ENCODE results near the gene HS1BP3.

HS1BP3 gene

DNA sequence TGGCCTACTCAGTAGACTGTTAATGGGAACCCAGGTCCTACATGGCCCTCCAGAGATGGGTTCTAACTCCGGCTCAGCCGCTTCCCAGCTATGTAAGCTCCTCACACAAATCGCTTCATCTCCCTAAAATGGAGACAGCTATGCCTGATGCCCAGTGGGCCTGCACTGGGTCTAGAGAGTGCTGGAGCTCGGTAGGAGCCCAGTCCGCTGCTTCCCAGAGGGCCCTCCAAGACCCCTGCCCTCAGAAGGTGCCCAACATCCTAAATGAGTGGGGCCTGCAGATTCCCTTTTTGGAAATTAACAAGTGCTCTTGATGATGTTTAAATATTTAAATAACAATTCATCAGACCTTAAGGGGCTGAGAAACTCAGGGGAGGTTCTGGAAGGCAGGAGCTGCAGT lies 47.1 kb downstream of the HS1BP3 start:
- Mint-ChIP-seq H3K36me3 (no peaks in the 10 kb centered on the region), H3K9me3 (peaks cover 7% of the 10 kb centered on the region), H3K27ac (no peak overlapping the region), H3K4me1 (no peaks in the 10 kb centered on the region), H3K4me3 (no peak overlapping the region)
- ATAC-seq: no peak
- DNase-seq (ENCODE audit: low spot score in 2 of 2): no peak

DNA sequence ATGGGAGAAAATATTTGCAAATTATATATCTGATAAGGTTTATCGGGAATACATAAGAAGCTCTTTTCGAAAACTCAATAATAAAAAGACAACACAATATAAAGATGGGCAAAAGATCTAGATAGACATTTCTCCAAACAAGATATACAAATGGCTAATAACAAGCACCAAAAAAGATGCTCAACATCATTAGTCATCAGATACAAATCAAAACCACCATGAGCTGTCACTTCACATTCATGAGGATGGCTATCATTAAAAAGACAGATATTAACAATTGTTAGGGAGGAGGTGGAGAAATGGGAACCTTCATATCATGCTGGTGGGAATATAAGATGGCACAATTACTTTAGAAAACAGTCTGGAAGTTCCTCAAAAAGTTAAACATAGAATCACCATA lies 48.1 kb downstream of the HS1BP3 start:
- Mint-ChIP-seq H3K4me3 (no peak overlapping the region), H3K27ac (no peak overlapping the region), H3K36me3 (no peaks in the 10 kb centered on the region), H3K9me3 (peaks cover 1% of the 10 kb centered on the region), H3K4me1 (no peaks in the 10 kb centered on the region)
- DNase-seq (ENCODE audit: low spot score in 2 of 2): no peak
- no peak for ATAC-seq

DNA sequence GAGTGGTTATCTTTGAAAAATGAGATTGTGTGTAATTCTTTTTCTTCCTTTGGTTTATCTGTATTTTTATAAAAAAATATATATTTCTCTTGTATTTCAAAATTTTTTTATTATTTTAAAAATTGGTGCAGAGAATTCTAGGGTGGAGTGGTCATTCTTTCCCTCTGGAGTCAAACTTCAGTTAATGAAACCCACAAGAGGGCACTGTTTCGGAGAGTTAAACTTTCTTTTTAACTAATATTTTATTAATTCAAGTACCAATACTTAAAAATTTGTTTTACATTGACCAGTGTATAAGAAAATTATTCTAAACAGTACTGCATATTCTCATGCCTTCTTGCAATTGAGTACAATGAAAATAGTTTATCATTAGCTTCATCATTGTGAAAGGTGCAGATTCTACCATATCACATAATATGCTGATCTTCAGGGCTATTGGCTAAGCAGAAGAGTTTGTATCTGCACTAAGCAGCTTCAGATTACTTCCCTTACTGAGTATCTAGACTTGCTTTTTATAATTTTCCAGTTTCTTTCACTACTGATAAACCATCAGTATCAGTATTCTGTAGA lies 50.1 kb downstream of the HS1BP3 start:
- ATAC-seq (no peak), DNase-seq (ENCODE audit: low spot score in 2 of 2) (no peak)
- Mint-ChIP-seq H3K4me3 (no peak overlapping the region), H3K27ac (no peak overlapping the region), H3K9me3 (no peaks in the 10 kb centered on the region), H3K36me3 (no peaks in the 10 kb centered on the region), H3K4me1 (peaks cover 16% of the 10 kb centered on the region)

DNA sequence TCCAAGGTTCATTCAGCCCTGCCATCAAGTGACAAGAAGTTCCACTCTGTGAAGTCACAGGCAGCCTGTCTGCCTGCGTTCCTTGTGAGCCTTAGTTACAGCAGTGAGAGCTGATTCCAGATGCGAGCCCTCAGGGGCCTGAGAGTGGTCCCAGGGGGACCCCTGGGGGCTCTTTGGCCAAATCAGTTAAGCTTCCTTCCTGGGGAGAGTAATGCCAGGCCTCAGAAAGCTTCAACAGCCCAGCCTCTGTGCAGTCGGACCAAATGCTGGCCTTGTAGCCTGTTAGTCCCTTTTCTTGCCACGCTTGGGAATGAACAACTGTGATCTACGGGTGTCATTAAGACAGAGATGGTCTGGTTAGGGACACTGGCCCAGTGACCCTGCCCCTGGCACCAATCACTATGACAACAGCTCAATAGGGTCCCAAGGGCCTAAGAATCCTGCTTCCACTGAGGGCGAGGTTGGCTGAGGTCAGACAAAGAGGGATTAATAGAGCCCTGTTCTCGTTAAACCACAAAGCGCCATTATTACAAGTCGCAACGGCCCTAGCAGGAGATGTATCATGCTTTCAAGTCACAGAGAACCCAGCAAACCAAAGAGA lies 50.9 kb downstream of the HS1BP3 start:
- no peak overlapping the region for H3K27ac Mint-ChIP-seq
- H3K4me3 Mint-ChIP-seq: no peak overlapping the region
- no peaks in the 10 kb centered on the region for H3K9me3 Mint-ChIP-seq
- ATAC-seq (no peak), DNase-seq (ENCODE audit: low spot score in 2 of 2) (no peak)
- peaks cover 5% of the 10 kb centered on the region for H3K36me3 Mint-ChIP-seq
- peaks cover 24% of the 10 kb centered on the region for H3K4me1 Mint-ChIP-seq

DNA sequence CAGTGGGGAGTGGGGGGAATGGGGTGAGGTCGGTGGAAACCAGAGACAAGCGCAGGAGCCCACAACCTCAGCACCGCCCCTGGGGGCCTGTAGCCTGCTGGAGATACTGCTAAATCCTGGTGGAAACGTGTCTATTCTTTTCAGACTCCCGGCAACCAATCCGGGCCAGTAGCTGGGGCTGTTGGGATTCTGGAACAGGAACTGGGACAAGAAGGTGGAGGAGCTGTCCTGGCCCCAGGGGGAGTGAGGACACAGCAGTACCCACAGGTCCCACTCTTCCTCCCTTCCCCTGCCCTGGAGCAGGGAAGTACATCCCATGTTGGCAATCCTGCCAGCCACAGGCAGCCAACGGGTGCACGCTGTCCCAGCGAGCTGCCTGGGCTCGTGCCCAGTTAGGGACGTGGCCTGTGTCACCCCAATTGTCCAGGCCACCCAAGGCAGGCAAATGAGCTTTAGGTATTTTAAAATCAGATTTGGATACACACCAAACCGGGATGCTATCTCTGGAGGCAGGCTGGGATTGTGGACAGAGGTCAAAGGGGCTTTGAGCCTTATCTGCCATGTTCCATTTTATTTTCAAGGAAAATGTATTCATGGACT lies 51.8 kb downstream of the HS1BP3 start:
- H3K4me3 Mint-ChIP-seq: no peak overlapping the region
- H3K36me3 Mint-ChIP-seq: peaks cover 5% of the 10 kb centered on the region
- H3K9me3 Mint-ChIP-seq: no peaks in the 10 kb centered on the region
- H3K27ac Mint-ChIP-seq: no peak overlapping the region
- H3K4me1 Mint-ChIP-seq: peaks cover 25% of the 10 kb centered on the region
- ATAC-seq: no peak
- DNase-seq (ENCODE audit: low spot score in 2 of 2): no peak

DNA sequence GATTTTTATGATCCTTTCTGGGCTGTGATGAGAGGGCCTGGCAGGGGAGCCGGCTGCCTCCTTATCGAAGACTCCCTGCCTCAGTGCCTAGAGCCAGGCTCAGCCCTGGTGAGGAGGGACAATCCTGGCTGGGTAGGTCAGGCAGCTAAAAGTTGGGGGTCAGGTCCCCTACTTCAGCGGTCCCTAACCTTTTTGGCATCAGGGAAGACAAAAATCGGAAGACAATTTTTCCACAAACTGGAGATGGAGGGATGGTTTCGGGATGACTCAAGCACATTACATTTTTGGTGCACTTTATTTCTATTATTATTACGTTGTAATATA lies 53.1 kb downstream of the HS1BP3 start:
- Mint-ChIP-seq H3K9me3 (no peaks in the 10 kb centered on the region), H3K4me1 (peaks cover 25% of the 10 kb centered on the region), H3K4me3 (no peak overlapping the region), H3K27ac (peak overlapping the region; percentile 40), H3K36me3 (peaks cover 5% of the 10 kb centered on the region)
- ATAC-seq: no peak
- DNase-seq (ENCODE audit: low spot score in 2 of 2): no peak

DNA sequence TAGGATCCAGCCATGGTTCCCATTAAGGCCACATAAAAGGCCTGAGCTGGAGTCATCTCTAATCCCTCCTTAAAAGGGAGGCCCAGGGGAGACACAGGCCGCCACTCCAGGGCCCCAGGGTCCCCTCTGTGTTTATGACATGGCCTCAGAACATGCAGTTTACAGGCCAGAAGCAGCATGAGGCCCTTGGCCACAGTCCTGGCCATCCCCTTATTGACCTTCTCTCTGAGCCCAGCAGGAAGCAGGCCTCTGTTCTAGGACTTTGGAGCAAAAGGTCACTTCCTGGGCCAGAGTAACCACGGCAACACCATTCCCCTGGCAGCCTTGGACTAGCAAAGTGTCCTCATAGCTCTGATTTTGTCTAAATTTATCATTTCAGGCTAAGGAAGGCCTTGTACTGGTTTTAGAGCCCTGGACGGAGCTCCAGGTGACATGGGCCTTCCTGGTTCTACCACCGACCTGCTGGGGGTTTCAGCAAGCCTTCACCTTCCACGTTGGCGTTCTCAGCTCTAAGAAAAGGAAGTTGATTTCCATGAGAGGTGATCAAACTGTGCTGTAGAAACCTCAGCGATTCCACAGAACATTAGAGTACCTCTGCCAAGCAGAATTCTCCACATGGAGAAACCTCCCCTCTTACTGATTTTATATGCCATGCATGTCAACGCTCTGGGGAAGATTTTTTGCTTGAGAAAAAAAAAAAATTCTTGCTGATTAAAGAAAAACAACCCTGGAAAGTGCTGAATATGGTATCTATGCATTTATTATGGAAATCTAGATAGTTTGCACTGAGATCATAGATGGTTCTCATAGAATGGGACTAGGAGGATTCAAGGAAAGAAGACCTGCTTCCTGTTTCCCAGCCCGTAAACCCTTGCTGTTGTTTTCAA lies 53.7 kb downstream of the HS1BP3 start:
- ATAC-seq: no peak
- Mint-ChIP-seq H3K36me3 (peaks cover 5% of the 10 kb centered on the region), H3K4me3 (peak overlapping the region; percentile 53), H3K27ac (peak overlapping the region; percentile 94), H3K4me1 (peaks cover 25% of the 10 kb centered on the region), H3K9me3 (no peaks in the 10 kb centered on the region)
- DNase-seq (ENCODE audit: low spot score in 2 of 2): no peak

DNA sequence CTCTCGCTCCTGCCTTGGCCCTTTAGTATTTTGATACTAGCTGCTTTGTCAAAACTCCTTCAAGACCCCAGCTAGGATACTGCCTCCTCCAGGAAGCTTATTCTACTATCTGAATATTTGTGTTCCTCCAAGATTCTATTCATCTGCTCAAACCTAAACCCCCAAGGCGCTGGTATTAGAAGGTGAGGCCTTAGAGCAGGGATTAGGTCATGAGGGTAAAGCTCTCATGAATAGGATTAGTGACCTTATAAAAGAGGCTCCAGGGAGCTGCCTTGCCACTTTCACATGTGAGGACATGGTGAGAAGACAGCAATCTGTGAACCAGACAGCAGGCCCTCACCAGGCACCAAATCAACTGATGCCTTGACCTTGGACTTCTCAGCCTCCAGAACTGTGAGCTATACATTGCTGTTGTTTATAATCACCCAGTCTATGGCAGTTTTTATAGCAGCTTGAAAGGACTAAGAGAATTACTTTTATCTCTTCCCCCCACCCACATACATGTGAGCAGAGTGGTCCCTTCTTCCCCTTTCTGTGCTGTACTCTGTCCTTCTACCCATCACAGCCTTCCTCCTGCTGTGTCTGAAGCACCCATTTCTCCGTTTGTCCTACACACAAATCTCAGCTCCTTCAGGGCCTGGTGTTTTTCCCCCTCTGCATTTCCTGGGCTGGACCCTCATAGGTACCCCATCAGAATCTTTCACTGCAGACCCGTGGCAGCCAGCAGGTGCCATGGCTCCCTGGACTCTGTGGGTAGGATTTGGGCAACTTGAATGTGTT lies 54.5 kb downstream of the HS1BP3 start:
- Mint-ChIP-seq H3K4me3 (peak overlapping the region; percentile 53), H3K36me3 (peaks cover 5% of the 10 kb centered on the region), H3K4me1 (peaks cover 25% of the 10 kb centered on the region), H3K27ac (peak overlapping the region; percentile 94), H3K9me3 (no peaks in the 10 kb centered on the region)
- DNase-seq (ENCODE audit: low spot score in 2 of 2): no peak
- ATAC-seq: peak; percentile 5

DNA sequence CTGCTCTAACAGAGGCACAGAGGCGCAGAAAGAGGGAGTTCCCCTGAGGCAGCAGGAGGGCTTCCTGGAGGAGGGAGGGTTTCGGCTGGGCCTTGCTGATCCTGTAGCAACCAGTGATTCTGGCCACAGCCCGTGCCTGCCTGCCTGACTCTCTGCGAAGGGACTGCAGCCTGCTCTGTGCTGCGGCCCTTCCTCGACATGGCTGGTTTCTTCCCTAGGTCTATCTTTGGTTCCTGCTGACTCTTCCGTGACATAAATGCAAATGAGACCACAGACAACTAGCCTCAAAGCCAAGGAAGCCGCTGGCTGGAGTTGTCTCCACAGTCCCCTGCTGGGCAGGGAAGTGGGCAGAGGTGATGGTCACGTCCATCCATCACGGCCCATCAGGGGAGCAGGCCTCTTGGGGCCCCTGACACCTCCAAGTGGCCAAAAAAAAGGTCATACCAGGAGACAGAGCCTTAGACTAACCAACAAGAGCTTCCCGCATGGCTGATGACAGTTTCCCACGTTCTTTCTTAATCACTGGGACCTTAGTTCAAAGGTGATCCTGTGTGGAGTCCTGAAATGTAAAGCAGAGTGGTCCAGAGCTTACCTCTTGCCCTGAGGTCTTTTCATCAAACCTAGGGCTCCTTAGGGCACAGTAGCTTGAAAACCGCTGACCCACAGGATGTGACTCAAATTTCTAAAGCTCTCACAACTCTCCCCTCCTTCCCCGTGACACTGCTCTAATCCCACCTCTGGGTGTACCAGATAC lies 55.3 kb downstream of the HS1BP3 start:
- peak overlapping the region; percentile 94 for H3K27ac Mint-ChIP-seq
- peaks cover 25% of the 10 kb centered on the region for H3K4me1 Mint-ChIP-seq
- peak overlapping the region; percentile 53 for H3K4me3 Mint-ChIP-seq
- peak; percentile 95 for ATAC-seq
- DNase-seq (ENCODE audit: low spot score in 2 of 2): peak; percentile 27 to 69
- H3K36me3 Mint-ChIP-seq: peaks cover 5% of the 10 kb centered on the region
- no peaks in the 10 kb centered on the region for H3K9me3 Mint-ChIP-seq

DNA sequence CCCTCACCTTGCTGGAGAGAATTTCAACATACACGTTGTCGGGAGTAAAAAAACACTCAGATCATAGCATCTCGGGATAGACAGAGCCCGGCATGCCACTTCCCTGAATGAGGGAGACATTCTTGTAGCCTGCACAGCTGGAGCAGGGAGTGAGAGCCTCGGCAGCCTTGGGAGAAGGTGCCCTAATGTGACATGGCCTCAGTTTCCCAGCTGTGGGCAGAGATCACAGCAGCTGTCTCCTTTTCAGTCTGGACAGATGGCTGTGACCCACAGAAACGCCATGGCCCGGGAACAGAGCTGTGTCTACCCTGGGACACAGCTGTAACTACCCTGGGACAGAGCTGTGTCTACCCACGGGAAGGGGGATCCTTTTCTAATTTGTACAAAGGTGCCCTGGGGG lies 55.9 kb downstream of the HS1BP3 start:
- Mint-ChIP-seq H3K4me3 (peak overlapping the region; percentile 53), H3K27ac (peak overlapping the region; percentile 94)

DNA sequence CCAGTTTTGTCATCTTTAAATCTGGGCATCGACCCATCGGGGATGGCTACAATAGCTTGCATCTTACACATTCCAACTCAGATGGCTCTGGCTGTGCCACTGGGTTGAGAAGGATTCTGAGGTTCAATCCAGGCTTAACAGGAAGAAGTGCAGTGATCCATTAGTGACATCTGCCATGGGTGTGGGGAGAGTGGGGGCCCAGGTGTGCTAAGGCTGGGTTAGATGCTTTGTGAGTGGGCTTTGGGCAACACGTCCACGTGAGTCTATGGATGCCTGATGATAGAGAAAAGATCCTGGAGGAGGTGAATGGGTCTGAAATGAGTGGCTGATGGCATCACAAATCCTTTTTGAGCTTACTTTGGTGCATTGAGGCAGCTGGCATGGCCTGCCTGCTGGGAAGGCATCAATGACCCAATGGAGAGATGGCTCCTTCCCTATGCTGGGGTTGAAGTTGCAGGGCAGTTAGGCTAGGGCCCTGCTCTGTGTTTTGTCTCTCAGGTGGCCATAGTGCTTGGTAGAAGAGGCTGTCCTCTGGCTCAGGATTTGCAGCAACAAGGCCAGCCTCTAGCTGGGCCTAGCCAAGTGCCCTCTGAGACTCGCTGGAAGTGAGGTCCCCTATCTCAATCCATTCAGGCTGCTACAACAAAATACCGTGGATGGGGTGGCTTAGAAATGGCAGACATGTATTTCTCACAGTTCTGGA lies 56.7 kb downstream of the HS1BP3 start:
- no peaks in the 10 kb centered on the region for H3K9me3 Mint-ChIP-seq
- H3K4me3 Mint-ChIP-seq: no peak overlapping the region
- peaks cover 5% of the 10 kb centered on the region for H3K36me3 Mint-ChIP-seq
- DNase-seq (ENCODE audit: low spot score in 2 of 2) (no peak), ATAC-seq (no peak)
- H3K4me1 Mint-ChIP-seq: peaks cover 32% of the 10 kb centered on the region
- peak overlapping the region; percentile 94 for H3K27ac Mint-ChIP-seq

More for the DNA sequence above, 55.9 kb downstream of the HS1BP3 start:
- no peaks in the 10 kb centered on the region for H3K9me3 Mint-ChIP-seq
- peaks cover 30% of the 10 kb centered on the region for H3K4me1 Mint-ChIP-seq
- no peak for ATAC-seq
- no peak for DNase-seq (ENCODE audit: low spot score in 2 of 2)
- H3K36me3 Mint-ChIP-seq: peaks cover 5% of the 10 kb centered on the region

DNA sequence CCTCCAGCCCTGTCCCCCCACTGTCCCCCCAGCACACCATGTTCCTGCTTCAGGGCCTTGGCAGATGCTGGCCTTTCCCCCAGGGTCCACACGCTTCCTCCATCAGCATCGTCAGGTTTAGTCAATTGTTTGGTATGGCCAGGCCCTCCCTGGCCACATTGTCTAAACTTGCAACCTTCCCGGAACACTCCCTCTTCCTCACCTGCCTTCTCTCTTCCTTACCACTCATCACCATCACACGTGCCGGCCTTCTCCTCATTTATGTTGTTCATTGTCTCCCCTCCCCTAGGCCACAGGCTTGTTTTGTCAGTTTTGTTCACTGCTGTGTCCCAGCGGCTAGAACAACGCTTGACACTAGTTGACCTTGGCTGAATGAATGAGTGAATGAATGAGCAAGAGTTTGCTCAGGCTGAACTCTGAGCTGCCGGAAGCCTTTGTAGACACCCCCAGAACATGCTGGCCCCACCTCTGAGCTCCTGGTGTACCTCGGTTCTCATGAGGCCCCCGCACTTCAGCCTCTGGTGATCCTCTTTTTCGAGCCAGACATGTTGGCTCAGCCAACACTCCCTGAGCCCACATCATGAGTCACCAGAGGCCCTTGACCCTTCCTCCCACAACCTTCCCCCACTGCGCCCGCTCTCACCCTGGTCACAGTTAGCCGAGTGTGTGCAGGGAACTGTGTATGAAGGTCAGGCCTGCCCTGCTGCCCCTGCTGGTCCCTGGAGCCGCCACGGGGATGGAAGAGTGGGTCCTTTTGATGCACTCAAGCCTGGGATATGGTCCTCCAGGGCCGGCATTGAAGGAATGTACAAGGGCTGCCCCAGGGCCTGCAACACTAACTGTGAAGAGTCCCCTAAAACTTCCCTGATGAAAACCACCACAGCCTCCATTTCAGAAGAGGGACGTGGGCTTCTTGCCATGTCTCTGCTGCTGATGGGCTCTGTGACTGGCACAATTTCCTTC lies 57.5 kb downstream of the HS1BP3 start:
- peak overlapping the region; percentile 94 for H3K27ac Mint-ChIP-seq
- ATAC-seq: no peak

More for the DNA sequence above, 57.5 kb downstream of the HS1BP3 start:
- no peaks in the 10 kb centered on the region for H3K9me3 Mint-ChIP-seq
- DNase-seq (ENCODE audit: low spot score in 2 of 2): no peak
- H3K4me3 Mint-ChIP-seq: no peak overlapping the region
- peaks cover 5% of the 10 kb centered on the region for H3K36me3 Mint-ChIP-seq
- peaks cover 38% of the 10 kb centered on the region for H3K4me1 Mint-ChIP-seq

All from stimulated activated effector memory CD8-positive, alpha-beta T cell treated with anti-CD3 and anti-CD28 coated beads, Interleukin-12 subunit alpha, Interleukin-12 subunit beta, amount 100 ng/mL, for 72 hours (primary cell).